Stimulated activated CD8-positive, alpha-beta memory T cell treated with anti-CD3 and anti-CD28 coated beads, Interleukin-12 subunit alpha, Interleukin-12 subunit beta, amount 100 ng/mL, for 1 hour (primary cell): ENCODE measurements around the gene SSB.
A peak's percentile ranks its signal among the peaks of the same experiment; 100 is the strongest.
"Not testable (repeated sequence)": the region's sequence is repeated elsewhere in the genome, so short reads cannot be mapped to it uniquely, and the experiment has no call there.

Source experiments
- DNase-seq: peaks from one replicate; pipeline ENCODE4 v3.0.0-alpha.2; 2020; ENCODE audit warnings: low read depth

The SSB gene

GRCh38 chr2:169782513-169782912, 16.2 kb upstream of the SSB start:
- no peak for DNase-seq

GRCh38 chr2:169790581-169790980, 8.1 kb upstream of the SSB start:
- no peak for DNase-seq

GRCh38 chr2:169795181-169795580, 3.5 kb upstream of the SSB start:
- DNase-seq, result no peak

GRCh38 chr2:169796441-169796840, 2.2 kb upstream of the SSB start:
- no peak for DNase-seq

- DNase-seq, result no peak
Measured at GRCh38 chr2:169797601-169798000, 1.1 kb upstream of the SSB start.

- no peak for DNase-seq
Measured at GRCh38 chr2:169798397-169798717, 314 bp upstream of the SSB start.

- DNase-seq, result no peak
Measured at GRCh38 chr2:169803480-169803879, 4.8 kb downstream of the SSB start.

GRCh38 chr2:169806586-169806985, 7.9 kb downstream of the SSB start:
- DNase-seq, result no peak

GRCh38 chr2:169808221-169808620, 9.6 kb downstream of the SSB start:
- DNase-seq, result no peak

- DNase-seq, result no peak
Measured at GRCh38 chr2:169815849-169816248, 17.2 kb downstream of the SSB start.

- not testable (repeated sequence) for DNase-seq
Measured at GRCh38 chr2:169816961-169817360, 18.3 kb downstream of the SSB start.

GRCh38 chr2:169817369-169817768, 18.7 kb downstream of the SSB start:
- not testable (repeated sequence) for DNase-seq

GRCh38 chr2:169818241-169818640, 19.6 kb downstream of the SSB start:
- no peak for DNase-seq

- no peak for DNase-seq
Measured at GRCh38 chr2:169819106-169819505, 20.4 kb downstream of the SSB start.

GRCh38 chr2:169820101-169820500, 21.4 kb downstream of the SSB start:
- not testable (repeated sequence) for DNase-seq

- no peak for DNase-seq
Measured at GRCh38 chr2:169822036-169822435, 23.4 kb downstream of the SSB start.

- no peak for DNase-seq
Measured at GRCh38 chr2:169822785-169823392, 24.2 kb downstream of the SSB start.

- no peak for DNase-seq
Measured at GRCh38 chr2:169823996-169824372, 25.3 kb downstream of the SSB start.

- peak; percentile 60 for DNase-seq
Measured at GRCh38 chr2:169824373-169825333, 26.0 kb downstream of the SSB start, which contains the start of gene METTL5. METTL5 (minus strand) TSS chr2:169824905; CDS start chr2:169824597, 308 bp downstream.

GRCh38 chr2:169827272-169828140, 28.8 kb downstream of the SSB start, which contains the start of gene UBR3:
UBR3 (plus strand) TSS chr2:169827454; CDS start chr2:169827508, 54 bp downstream.
- DNase-seq, result peak; percentile 80

GRCh38 chr2:169828141-169828811, 29.6 kb downstream of the SSB start:
- no peak for DNase-seq

GRCh38 chr2:169834401-169834800, 35.7 kb downstream of the SSB start:
- no peak for DNase-seq
